Measurements from ENCODE around the gene PPP1R12A.

PPP1R12A gene

GRCh38 chr12:79843978-79844377 lies 90.9 kb downstream of the PPP1R12A start:
- TF ChIP-seq FOXP2 (optimal IDR thresholded peaks at IDR 0.05; ENCODE audit: borderline replicate concordance, extremely low read depth, extremely low read length, insufficient read depth), result no peak
- no peak for TF ChIP-seq REST (IDR thresholded peaks at IDR 0.05; ENCODE audit: insufficient read depth in 1 of 2, low read depth in 2 of 2, low read length in 2 of 2)
- no peak for TF ChIP-seq POLR2AphosphoS5 (IDR thresholded peaks at IDR 0.05; ENCODE audit: low read depth, low read length)
- TF ChIP-seq SIN3A (IDR thresholded peaks at IDR 0.05; ENCODE audit: borderline replicate concordance, insufficient read depth, low read length), result no peak
- no peak for TF ChIP-seq TAF1 (IDR thresholded peaks at IDR 0.05; ENCODE audit: borderline replicate concordance, insufficient read depth, low read length)

- TF ChIP-seq FOXP2 (optimal IDR thresholded peaks at IDR 0.05; ENCODE audit: borderline replicate concordance, extremely low read depth, extremely low read length, insufficient read depth), result no peak
- no peak for TF ChIP-seq POLR2AphosphoS5 (IDR thresholded peaks at IDR 0.05; ENCODE audit: low read depth, low read length)
- no peak for TF ChIP-seq REST (IDR thresholded peaks at IDR 0.05; ENCODE audit: insufficient read depth in 1 of 2, low read depth in 2 of 2, low read length in 2 of 2)
- TF ChIP-seq TAF1 (IDR thresholded peaks at IDR 0.05; ENCODE audit: borderline replicate concordance, insufficient read depth, low read length), result no peak
- TF ChIP-seq SIN3A (IDR thresholded peaks at IDR 0.05; ENCODE audit: borderline replicate concordance, insufficient read depth, low read length), result no peak
Observed at GRCh38 chr12:79842630-79843029, 92.3 kb downstream of the PPP1R12A start.

- TF ChIP-seq TAF1 (IDR thresholded peaks at IDR 0.05; ENCODE audit: borderline replicate concordance, insufficient read depth, low read length), result no peak
- TF ChIP-seq REST (IDR thresholded peaks at IDR 0.05; ENCODE audit: insufficient read depth in 1 of 2, low read depth in 2 of 2, low read length in 2 of 2), result no peak
- TF ChIP-seq POLR2AphosphoS5 (IDR thresholded peaks at IDR 0.05; ENCODE audit: low read depth, low read length), result no peak
- no peak for TF ChIP-seq FOXP2 (optimal IDR thresholded peaks at IDR 0.05; ENCODE audit: borderline replicate concordance, extremely low read depth, extremely low read length, insufficient read depth)
- TF ChIP-seq SIN3A (IDR thresholded peaks at IDR 0.05; ENCODE audit: borderline replicate concordance, insufficient read depth, low read length), result no peak
Observed at GRCh38 chr12:79841878-79842265, 93.0 kb downstream of the PPP1R12A start.

GRCh38 chr12:79841248-79841877 lies 93.5 kb downstream of the PPP1R12A start:
- TF ChIP-seq REST (IDR thresholded peaks at IDR 0.05; ENCODE audit: insufficient read depth in 1 of 2, low read depth in 2 of 2, low read length in 2 of 2) (no peak), FOXP2 (optimal IDR thresholded peaks at IDR 0.05; ENCODE audit: borderline replicate concordance, extremely low read depth, extremely low read length, insufficient read depth) (no peak), SIN3A (IDR thresholded peaks at IDR 0.05; ENCODE audit: borderline replicate concordance, insufficient read depth, low read length) (no peak), POLR2AphosphoS5 (IDR thresholded peaks at IDR 0.05; ENCODE audit: low read depth, low read length) (no peak)

- no peak for TF ChIP-seq TAF1 (IDR thresholded peaks at IDR 0.05; ENCODE audit: borderline replicate concordance, insufficient read depth, low read length)
- no peak for TF ChIP-seq SIN3A (IDR thresholded peaks at IDR 0.05; ENCODE audit: borderline replicate concordance, insufficient read depth, low read length)
- no peak for TF ChIP-seq FOXP2 (optimal IDR thresholded peaks at IDR 0.05; ENCODE audit: borderline replicate concordance, extremely low read depth, extremely low read length, insufficient read depth)
- TF ChIP-seq POLR2AphosphoS5 (IDR thresholded peaks at IDR 0.05; ENCODE audit: low read depth, low read length), result no peak
- TF ChIP-seq REST (IDR thresholded peaks at IDR 0.05; ENCODE audit: insufficient read depth in 1 of 2, low read depth in 2 of 2, low read length in 2 of 2), result no peak
Observed at GRCh38 chr12:79838359-79838758, 96.5 kb downstream of the PPP1R12A start.

All from PFSK-1 (cell line).